Keratinocyte (primary cell): ENCODE measurements around the gene STEAP2. TPM values are rescaled to one million over a fixed set of nuclear protein-coding genes. Genes with fewer than 3 reads are reported as not detected.
A peak's percentile ranks its signal among the peaks of the same experiment; 100 is the strongest.

Source experiments
- DNase-seq: peaks from one replicate; pipeline ENCODE4 v3.0.0-alpha.2; 2011; ENCODE audit warnings: low read depth, missing footprints, low spot score
- FAIRE-seq: peaks from 2 replicates; lab custom pipeline; 2011; peaks lifted over from hg19 to GRCh38; lab: Jason Lieb, UNC
- H2AFZ ChIP-seq: 2 replicates; pipeline ENCODE4 v1.6.0; 2012; ENCODE audit warnings: low read length, control low read depth, inconsistent platforms; ENCODE audit not compliant: control insufficient read depth
- H3K27ac ChIP-seq: 2 replicates; pipeline ENCODE4 v1.5.1; 2011; ENCODE audit warnings: low read length; ENCODE audit not compliant: control insufficient read depth, insufficient read depth
- H3K27me3 ChIP-seq: 3 replicates; pipeline ENCODE4 v1.6.0; 2011; ENCODE audit warnings: low read length; ENCODE audit not compliant: control insufficient read depth, insufficient read depth; ENCODE audit errors: extremely low read depth
- H3K36me3 ChIP-seq, 2 experiments: 2 replicates in 1 of 2; 3 replicates in 1 of 2; pipeline ENCODE4 v1.5.1; 2011; ENCODE audit warnings: low read length in 2 of 2, mild to moderate bottlenecking in 1 of 2; ENCODE audit not compliant: control insufficient read depth in 2 of 2, insufficient read depth in 2 of 2; ENCODE audit errors: extremely low read depth in 1 of 2
- H3K4me1 ChIP-seq: 3 replicates; pipeline ENCODE4 v1.5.1; 2011; ENCODE audit warnings: low read length; ENCODE audit not compliant: control insufficient read depth, insufficient read depth; ENCODE audit errors: extremely low read depth
- H3K4me2 ChIP-seq: 3 replicates; pipeline ENCODE4 v1.6.0; 2011; ENCODE audit warnings: low read depth, low read length; ENCODE audit not compliant: control insufficient read depth, insufficient read depth; ENCODE audit errors: extremely low read depth
- H3K4me3 ChIP-seq, 3 experiments: fragments of 200-600 bp in 1 of 3; sonication (generic) in 1 of 3; 2 replicates in 2 of 3; 3 replicates in 1 of 3; pipeline ENCODE4 v1.5.1; 2011 to 2016; ENCODE audit warnings: low read length in 3 of 3, mild to moderate bottlenecking in 3 of 3, control low read depth in 2 of 3, inconsistent platforms in 1 of 3, low read depth in 1 of 3, mixed read lengths in 1 of 3, mixed run types in 1 of 3, moderate library complexity in 1 of 3; ENCODE audit not compliant: control insufficient read depth in 2 of 3, insufficient read depth in 2 of 3; ENCODE audit errors: extremely low read depth in 1 of 3
- H3K79me2 ChIP-seq: 2 replicates; pipeline ENCODE4 v1.6.0; 2012; ENCODE audit warnings: low read length; ENCODE audit not compliant: control insufficient read depth, insufficient read depth
- H3K9ac ChIP-seq: 3 replicates; pipeline ENCODE4 v1.6.0; 2011; ENCODE audit warnings: low read length; ENCODE audit not compliant: control insufficient read depth, insufficient read depth; ENCODE audit errors: extremely low read depth
- H3K9me1 ChIP-seq: 3 replicates; pipeline ENCODE4 v1.6.0; 2011; ENCODE audit warnings: low read length; ENCODE audit not compliant: control insufficient read depth, insufficient read depth; ENCODE audit errors: extremely low read depth
- H3K9me3 ChIP-seq: 2 replicates; pipeline ENCODE4 v1.5.1; 2012; ENCODE audit warnings: low read depth, low read length; ENCODE audit not compliant: control insufficient read depth
- H4K20me1 ChIP-seq: 3 replicates; pipeline ENCODE4 v1.6.0; 2011; ENCODE audit warnings: low read length; ENCODE audit not compliant: control insufficient read depth, insufficient read depth; ENCODE audit errors: extremely low read depth
- CTCF ChIP-seq, 3 experiments: IDR thresholded peaks in 1 of 3; conservative IDR thresholded peaks in 1 of 3; optimal IDR thresholded peaks in 1 of 3; 2 replicates in 2 of 3; 3 replicates in 1 of 3; pipeline versions ENCODE3 to v1.5.1; 2011; ENCODE audit warnings: low read length in 3 of 3, mild to moderate bottlenecking in 3 of 3, moderate library complexity in 2 of 3, control low read depth in 1 of 3, inconsistent platforms in 1 of 3; ENCODE audit not compliant: insufficient read depth in 2 of 3; ENCODE audit errors: extremely low read depth in 1 of 3
- EZH2 ChIP-seq: IDR thresholded peaks from one replicate; pipeline ENCODE4 v1.6.1; 2012; ENCODE audit warnings: inconsistent platforms, mild to moderate bottlenecking, low read length, moderate library complexity
- dilution Hi-C: fragments of 300-500 bp; cut with MboI; formaldehyde crosslinking; loops from one replicate; pipeline ENCODE4 v1.7.0; 2020; ENCODE audit warnings: low sequenced_read_pairs; ENCODE audit not compliant: extremely low pct_ligation_motif_present
- polyA plus RNA-seq, 5 experiments: library from polyadenylated mRNA; depleted of rRNA in 3 of 5; stranded (reverse) in 3 of 5; stranded (forward) in 1 of 5; unstranded in 1 of 5; fragments of >200 nt; gene quantifications; 1 replicate in 1 of 5; 2 replicates in 3 of 5; 3 replicates in 1 of 5; pipeline versions ENCODE4 v1.2.1 to v1.2.3, GENCODE V29; 2011 to 2012; ENCODE audit warnings: missing spikeins in 2 of 5, low read depth in 1 of 5, low replicate concordance in 1 of 5

STEAP2 gene
- polyA plus RNA-seq, 1 donor (not counting 4 experiments of a cell fraction or from before 2014, with no cell fraction given): 3.9 TPM

GRCh38 chr7:90178679-90179278 lies 32.8 kb upstream of the STEAP2 start:
- TF ChIP-seq EZH2 (no peak), CTCF (optimal IDR thresholded peaks at IDR 0.05 in 1 of 3, IDR thresholded peaks at IDR 0.05 in 1 of 3, conservative IDR thresholded peaks at IDR 0.05 in 1 of 3; ENCODE audit: extremely low read depth in 1 of 3, insufficient read depth in 2 of 3, low read length in 3 of 3) (no peak)
- peak overlapping the region; percentile 77 for H3K27ac ChIP-seq
- no peaks in the 10 kb centered on the region for H3K27me3 ChIP-seq
- peaks cover 32% of the 10 kb centered on the region for H3K4me1 ChIP-seq
- H3K9me3 ChIP-seq: peaks cover 4% of the 10 kb centered on the region
- FAIRE-seq: peak; percentile 98
- peak overlapping the region in 2 of 3 experiments; percentile 30 to 47 for H3K4me3 ChIP-seq
- H3K4me2 ChIP-seq: peak overlapping the region; percentile 68
- H3K9ac ChIP-seq: no peak overlapping the region
- H2AFZ ChIP-seq: peak overlapping the region; percentile 60
- H3K36me3 ChIP-seq: no peaks in the 10 kb centered on the region
- DNase-seq: peak; percentile 60
- dilution Hi-C loops: no loop called here
- H3K9me1 ChIP-seq: no peaks in the 10 kb centered on the region
- H3K79me2 ChIP-seq: no peaks in the 10 kb centered on the region
- H4K20me1 ChIP-seq: no peaks in the 10 kb centered on the region

GRCh38 chr7:90180011-90180585 lies 31.4 kb upstream of the STEAP2 start:
- DNase-seq: no peak

More at GRCh38 chr7:90180011-90180585, 31.4 kb upstream of the STEAP2 start:
- H3K79me2 ChIP-seq: no peaks in the 10 kb centered on the region
- no peaks in the 10 kb centered on the region for H3K36me3 ChIP-seq
- peak overlapping the region; percentile 39 for H2AFZ ChIP-seq
- H3K4me3 ChIP-seq: no peak overlapping the region
- H3K4me2 ChIP-seq: peak overlapping the region; percentile 1
- no peaks in the 10 kb centered on the region for H3K27me3 ChIP-seq
- H4K20me1 ChIP-seq: no peaks in the 10 kb centered on the region
- H3K27ac ChIP-seq: peak overlapping the region; percentile 77
- TF ChIP-seq EZH2 (no peak), CTCF (optimal IDR thresholded peaks at IDR 0.05 in 1 of 3, IDR thresholded peaks at IDR 0.05 in 1 of 3, conservative IDR thresholded peaks at IDR 0.05 in 1 of 3; ENCODE audit: extremely low read depth in 1 of 3, insufficient read depth in 2 of 3, low read length in 3 of 3) (no peak)
- FAIRE-seq: no peak
- H3K4me1 ChIP-seq: peaks cover 30% of the 10 kb centered on the region
- no peak overlapping the region for H3K9ac ChIP-seq
- dilution Hi-C loops: no loop called here
- H3K9me3 ChIP-seq: peaks cover 4% of the 10 kb centered on the region
- no peaks in the 10 kb centered on the region for H3K9me1 ChIP-seq
